Stimulated activated naive B cell treated with anti-CD40 and anti-IgM and Interleukin-4, amounts not matched to agents 10 μg/mL and 1 μg/mL and 100 μg/mL, for 72 hours (primary cell): ENCODE measurements around the gene COL1A1.

Experiments used
- ATAC-seq, 2 donors: fragments of 150-1000 bp; cut with Tn5 transposase; replicated peaks; 2 replicates each; pipeline ENCODE4 v1.10.0; 2021; ENCODE audit warnings: moderate library complexity in 1 of 2
- DNase-seq: peaks from one replicate; pipeline ENCODE4 v3.0.0; 2021
- H3K27ac Mint-ChIP-seq: one replicate; pipeline ENCODE4 v1.8.0; 2022; ENCODE audit warnings: mild to moderate bottlenecking, mixed read lengths
- H3K27me3 Mint-ChIP-seq, 2 donors: one replicate each; pipeline ENCODE4 v1.8.0; 2022; ENCODE audit warnings: mixed read lengths in 2 of 2
- H3K36me3 Mint-ChIP-seq, 2 donors: one replicate each; pipeline ENCODE4 v1.8.0; 2022; ENCODE audit warnings: mixed read lengths in 2 of 2, mild to moderate bottlenecking in 1 of 2
- H3K4me1 Mint-ChIP-seq, 2 donors: one replicate each; pipeline ENCODE4 v1.8.0; 2022; ENCODE audit warnings: mixed read lengths in 2 of 2, mild to moderate bottlenecking in 1 of 2
- H3K4me3 Mint-ChIP-seq, 2 donors: one replicate each; pipeline ENCODE4 v1.8.0; 2022; ENCODE audit warnings: mild to moderate bottlenecking in 2 of 2, mixed read lengths in 2 of 2, moderate library complexity in 1 of 2
- H3K9me3 Mint-ChIP-seq, 2 donors: one replicate each; pipeline ENCODE4 v1.8.0; 2022; ENCODE audit warnings: mixed read lengths in 2 of 2, mild to moderate bottlenecking in 1 of 2

Gene COL1A1

DNA sequence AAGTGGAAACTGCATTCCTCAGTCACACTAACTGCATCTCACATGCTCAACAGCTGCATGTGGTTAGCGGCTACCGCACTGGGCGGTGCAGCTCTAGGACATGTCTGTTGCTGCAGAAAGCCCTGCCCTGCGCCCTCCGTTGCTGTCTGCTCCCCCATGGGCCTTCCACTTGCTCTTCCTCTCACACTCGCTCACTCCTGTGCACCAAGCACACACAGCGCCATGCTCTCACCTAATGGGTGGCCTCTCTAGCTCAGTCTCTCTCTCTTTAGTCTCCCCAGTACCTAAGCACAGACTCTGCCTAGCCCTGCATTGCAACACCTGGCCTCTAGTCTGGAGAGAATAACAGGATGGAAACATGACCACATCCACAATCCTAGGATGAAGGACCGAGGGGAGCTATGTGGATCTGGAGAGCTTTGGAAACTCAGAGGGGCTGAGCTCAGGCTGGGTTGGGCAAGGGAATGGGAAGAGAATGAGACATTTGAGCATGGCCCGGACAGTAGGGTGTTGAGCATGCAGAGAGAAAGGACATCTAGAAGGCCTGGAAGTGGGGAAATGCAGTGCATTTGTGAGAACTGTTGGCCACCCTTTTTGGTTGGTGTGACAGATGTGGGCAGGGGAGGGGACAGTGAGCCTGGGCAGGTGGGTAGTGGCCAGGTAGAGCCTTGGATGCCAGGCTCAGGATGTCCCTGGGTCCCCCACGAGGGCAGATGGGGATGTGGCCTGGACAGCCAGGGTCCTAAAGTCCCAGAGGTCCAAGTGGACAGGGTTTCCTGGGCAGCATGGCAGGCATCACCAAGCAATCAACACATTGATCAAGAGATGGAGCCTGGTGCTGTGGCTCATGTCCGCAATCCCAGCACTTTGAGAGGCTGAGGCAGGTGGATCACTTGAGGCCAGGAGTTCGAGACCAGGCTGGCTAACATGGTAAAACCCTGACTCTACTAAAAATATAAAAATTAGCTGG lies 19.6 kb downstream of the COL1A1 start:
- DNase-seq (no peak), ATAC-seq (no peak)
- Mint-ChIP-seq H3K36me3 (no peaks in the 10 kb centered on the region), H3K9me3 (no peaks in the 10 kb centered on the region), H3K4me3 (no peak overlapping the region), H3K4me1 (peaks cover 42 to 52% of the 10 kb centered on the region in 2 donors), H3K27ac (peak overlapping the region; percentile 60), H3K27me3 (no peaks in the 10 kb centered on the region)

DNA sequence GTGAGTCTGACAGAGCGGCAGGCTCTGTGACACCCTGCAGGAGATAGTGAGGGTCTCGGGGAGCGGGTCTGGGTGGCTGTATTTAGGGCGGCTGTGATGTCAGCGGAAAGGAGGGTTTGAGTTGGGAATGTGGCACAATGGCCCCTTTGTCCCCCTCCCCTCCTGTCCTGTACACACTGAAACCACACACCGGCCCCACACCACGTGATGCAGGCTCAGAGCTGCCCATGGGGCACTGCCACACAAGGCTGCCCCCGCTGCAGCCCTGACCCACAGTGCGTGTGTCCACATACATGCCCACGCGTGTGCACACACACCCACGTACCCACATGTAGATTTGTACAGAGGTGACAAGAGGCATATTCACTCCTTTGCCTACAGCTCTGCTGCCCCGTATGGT lies 20.3 kb downstream of the COL1A1 start:
- ATAC-seq = no peak
- Mint-ChIP-seq H3K27me3 (no peaks in the 10 kb centered on the region), H3K4me1 (peaks cover 41 to 52% of the 10 kb centered on the region in 2 donors), H3K36me3 (no peaks in the 10 kb centered on the region), H3K9me3 (no peaks in the 10 kb centered on the region), H3K4me3 (no peak overlapping the region), H3K27ac (no peak overlapping the region)
- DNase-seq = no peak

DNA sequence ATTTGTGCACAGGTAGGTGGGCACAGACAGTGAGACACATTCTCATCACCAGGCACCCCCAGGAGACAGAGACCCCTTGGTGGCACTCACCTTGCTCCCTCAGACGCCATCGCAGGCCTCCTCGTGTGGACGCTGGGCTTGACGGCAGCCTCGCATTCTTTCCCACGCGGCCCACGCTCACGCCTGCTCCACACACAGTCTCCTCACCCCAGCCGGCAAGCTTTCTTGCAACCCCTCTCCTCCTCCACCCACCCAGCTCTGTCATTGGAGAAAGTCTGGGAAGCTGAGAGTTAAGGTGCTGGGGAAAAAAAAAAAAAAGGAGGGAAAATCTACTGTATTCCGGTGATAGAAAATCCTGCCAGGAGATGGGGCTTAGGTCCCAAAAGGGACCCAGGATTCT lies 20.8 kb downstream of the COL1A1 start:
- Mint-ChIP-seq H3K4me1 (peaks cover 38 to 48% of the 10 kb centered on the region in 2 donors), H3K27ac (no peak overlapping the region), H3K27me3 (no peaks in the 10 kb centered on the region), H3K4me3 (no peak overlapping the region), H3K9me3 (no peaks in the 10 kb centered on the region), H3K36me3 (no peaks in the 10 kb centered on the region)
- no peak for DNase-seq
- no peak for ATAC-seq

DNA sequence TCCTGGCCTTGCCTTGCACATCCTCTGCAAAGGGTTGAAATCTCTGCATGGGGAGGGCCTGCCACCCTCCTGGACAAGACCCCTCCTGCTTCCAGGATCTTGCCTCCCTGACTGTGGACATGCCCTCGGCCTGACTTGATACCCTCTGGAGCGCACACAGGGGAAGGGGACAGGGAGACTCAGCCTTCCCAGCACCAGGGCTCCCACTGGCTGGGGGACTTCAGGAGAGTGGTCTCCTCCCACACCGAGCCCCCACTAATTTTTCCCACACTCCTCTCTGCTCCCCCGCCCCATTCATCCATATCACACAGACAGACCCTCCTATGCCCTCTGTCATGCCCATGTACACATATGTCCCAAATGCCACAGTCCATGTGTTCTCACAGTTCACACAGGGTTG lies 21.3 kb downstream of the COL1A1 start:
- DNase-seq (no peak), ATAC-seq (no peak)
- H3K4me1 Mint-ChIP-seq = peaks cover 33 to 43% of the 10 kb centered on the region in 2 donors
- H3K9me3 Mint-ChIP-seq = no peaks in the 10 kb centered on the region
- no peaks in the 10 kb centered on the region for H3K36me3 Mint-ChIP-seq
- no peak overlapping the region for H3K4me3 Mint-ChIP-seq
- H3K27ac Mint-ChIP-seq = no peak overlapping the region
- no peaks in the 10 kb centered on the region for H3K27me3 Mint-ChIP-seq

DNA sequence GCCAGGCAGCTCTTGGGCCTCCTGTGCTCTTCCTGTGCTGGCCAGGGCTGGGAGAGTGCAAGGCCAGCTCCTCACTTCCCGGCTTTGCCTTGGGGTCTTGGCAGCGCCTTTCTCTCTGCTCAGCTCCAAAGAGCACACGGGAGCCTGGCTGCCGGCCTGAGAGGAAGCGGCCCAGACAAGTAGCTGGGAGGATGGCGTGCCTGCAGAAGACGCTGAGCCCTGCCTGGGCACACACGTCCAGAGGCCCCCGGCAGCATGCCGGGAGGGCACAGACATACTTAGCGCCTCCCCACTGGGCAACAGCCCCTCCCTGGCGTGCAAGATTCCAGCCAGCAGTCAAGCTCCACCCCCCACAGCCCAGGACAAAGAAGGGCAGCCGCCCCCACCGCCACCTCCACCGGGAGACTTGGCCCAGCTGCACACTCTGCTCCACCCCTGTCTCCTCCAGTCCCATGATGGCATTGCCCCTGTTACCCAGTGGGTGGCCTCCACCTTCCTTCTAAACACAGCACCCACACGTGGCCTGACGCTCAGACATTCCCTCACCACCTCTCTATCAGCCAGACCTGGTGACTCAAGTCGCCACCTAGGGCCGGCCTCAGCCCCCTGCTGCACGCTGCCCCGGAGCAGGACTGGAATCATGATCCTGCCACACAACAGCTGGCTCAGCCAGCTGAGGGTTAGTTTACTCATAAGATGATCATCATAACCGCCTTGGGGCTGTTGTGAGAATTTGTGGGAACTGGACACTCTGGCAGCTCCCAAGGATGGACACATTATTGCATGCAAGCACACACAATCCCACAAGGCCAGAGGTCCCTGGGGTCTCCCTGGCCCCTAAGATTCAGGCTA lies 23.2 kb downstream of the COL1A1 start:
- DNase-seq (peak; percentile 51), ATAC-seq (peak; percentile 95 to 97)
- H3K36me3 Mint-ChIP-seq = no peaks in the 10 kb centered on the region
- no peaks in the 10 kb centered on the region for H3K27me3 Mint-ChIP-seq
- no peak overlapping the region for H3K27ac Mint-ChIP-seq
- H3K4me3 Mint-ChIP-seq = peak overlapping the region; percentile 29 to 74
- peaks cover 18 to 24% of the 10 kb centered on the region in 2 donors for H3K4me1 Mint-ChIP-seq
- H3K9me3 Mint-ChIP-seq = no peaks in the 10 kb centered on the region

DNA sequence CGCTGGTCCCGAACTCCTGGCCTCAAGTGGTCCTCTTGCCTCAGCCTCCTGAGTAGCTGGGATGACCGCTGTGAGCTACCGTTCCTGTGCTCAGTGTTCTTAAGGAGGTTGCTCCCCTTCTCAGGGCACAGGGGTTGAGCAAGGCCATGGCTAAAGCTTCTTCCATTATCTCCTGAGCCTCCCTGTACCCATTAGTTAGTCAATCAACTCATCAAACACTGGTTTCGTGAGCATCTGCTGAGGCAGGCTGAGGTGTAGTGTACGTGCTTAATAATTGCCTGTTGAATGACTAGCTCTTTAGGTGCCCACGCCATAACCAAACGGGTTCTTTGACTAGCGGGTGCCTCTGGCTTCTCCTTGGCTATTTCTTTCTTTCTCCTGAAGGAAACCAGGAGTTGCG lies 24.0 kb downstream of the COL1A1 start:
- no peak for ATAC-seq
- Mint-ChIP-seq H3K36me3 (no peaks in the 10 kb centered on the region), H3K4me1 (peaks cover 14 to 19% of the 10 kb centered on the region in 2 donors), H3K9me3 (no peaks in the 10 kb centered on the region), H3K4me3 (no peak overlapping the region), H3K27me3 (no peaks in the 10 kb centered on the region), H3K27ac (no peak overlapping the region)
- no peak for DNase-seq

DNA sequence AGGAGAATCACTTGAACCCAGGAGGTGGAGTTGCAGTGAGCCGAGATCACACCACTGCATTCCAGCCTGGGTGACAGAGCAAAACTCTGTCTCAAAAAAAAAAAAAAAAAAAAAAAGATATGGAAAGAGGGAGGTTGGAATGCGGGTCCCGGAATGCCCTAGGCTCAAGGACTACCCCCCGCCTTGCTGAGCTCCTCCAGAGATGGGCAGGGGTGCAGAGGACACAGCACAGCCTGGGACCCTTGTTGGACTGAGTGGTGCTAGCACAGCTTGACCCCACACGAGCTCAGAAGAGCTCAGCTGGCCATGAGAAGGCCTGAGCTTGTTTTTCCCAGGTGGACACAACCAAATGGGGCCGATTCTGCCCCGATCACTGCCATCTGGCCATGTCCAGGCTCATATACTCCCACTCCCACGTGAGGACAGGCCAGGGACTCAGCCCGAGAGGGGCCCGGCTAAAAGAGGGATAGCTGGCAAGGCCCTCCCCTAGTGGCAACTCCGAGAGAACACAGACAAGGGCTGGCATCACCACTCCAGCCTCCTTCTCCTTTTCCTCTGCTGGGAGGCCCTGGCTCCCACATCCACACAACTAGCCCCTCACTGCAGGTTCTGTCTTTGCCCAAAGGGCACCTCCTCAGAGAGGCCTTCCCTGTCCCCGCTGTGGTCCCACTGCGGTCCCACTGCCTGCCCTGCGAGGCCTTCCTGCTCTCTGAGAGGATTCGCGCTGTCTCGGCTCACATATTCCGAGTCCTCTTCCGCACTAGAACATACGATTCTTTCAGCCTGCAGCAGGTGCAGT lies 24.7 kb downstream of the COL1A1 start:
- H3K36me3 Mint-ChIP-seq = no peaks in the 10 kb centered on the region
- no peak overlapping the region for H3K4me3 Mint-ChIP-seq
- H3K27ac Mint-ChIP-seq = no peak overlapping the region
- ATAC-seq (no peak), DNase-seq (no peak)
- peaks cover 11 to 15% of the 10 kb centered on the region in 2 donors for H3K4me1 Mint-ChIP-seq
- H3K27me3 Mint-ChIP-seq = no peaks in the 10 kb centered on the region
- no peaks in the 10 kb centered on the region for H3K9me3 Mint-ChIP-seq

DNA sequence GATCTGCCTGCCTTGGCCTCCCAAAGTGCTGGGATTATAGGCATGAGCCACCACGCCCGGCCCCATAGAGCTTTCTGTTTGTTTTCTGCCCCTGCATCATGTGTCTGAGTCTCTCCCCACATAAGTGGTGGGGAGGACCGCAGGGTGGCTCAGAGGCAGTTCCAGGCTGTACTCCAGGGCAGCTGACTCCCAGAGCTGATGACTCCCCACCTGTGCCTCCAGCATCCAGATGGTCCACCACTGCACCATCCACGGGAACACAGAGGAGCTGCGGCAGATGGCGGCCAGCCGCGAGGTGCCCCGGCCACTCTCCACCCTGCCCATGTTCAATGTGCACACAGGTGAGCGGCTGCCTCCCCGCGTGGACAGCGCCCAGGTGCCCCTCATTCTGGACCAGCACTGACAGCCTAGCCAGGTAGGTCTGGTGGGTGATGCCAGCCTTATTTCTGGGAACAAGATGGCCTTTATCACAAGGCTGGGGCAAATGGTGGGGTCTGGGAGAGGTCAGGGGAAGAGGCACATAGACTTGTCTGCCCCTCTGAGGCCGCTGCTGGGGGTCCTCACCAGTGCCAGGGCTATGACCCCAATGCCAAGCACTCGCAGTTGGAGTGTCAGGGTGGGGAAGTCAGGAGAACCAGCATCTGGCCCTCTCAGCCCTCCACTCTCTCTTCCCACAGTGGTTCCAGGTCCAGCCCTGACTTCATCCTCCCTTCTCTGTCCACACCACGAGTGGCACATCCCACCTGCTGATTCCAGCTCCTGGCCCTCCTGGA lies 26.2 kb downstream of the COL1A1 start:
- H3K36me3 Mint-ChIP-seq = no peaks in the 10 kb centered on the region
- ATAC-seq (no peak), DNase-seq (no peak)
- H3K9me3 Mint-ChIP-seq = no peaks in the 10 kb centered on the region
- no peak overlapping the region for H3K4me3 Mint-ChIP-seq
- no peaks in the 10 kb centered on the region for H3K27me3 Mint-ChIP-seq
- peaks cover 13 to 21% of the 10 kb centered on the region in 2 donors for H3K4me1 Mint-ChIP-seq
- no peak overlapping the region for H3K27ac Mint-ChIP-seq

DNA sequence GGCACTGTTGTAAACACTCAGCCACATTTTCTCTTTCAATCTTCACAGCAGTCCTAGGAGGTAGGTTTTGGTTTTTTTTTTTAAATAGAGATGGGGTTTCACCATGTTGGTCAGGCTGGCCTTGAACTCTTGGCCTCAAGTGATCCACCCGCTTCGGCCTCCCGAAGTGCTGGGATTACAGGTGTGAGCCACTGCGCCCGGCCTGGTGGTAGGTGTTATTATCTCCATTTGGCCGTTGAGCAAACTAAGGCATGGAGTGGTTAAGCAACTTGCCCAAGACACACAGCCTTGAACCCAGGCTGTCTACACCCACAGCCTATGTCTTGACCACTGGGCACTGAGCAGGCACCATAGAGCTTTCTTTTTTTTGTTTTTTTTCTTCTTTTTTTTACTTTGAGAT lies 27.0 kb downstream of the COL1A1 start:
- Mint-ChIP-seq H3K9me3 (no peaks in the 10 kb centered on the region), H3K4me1 (peaks cover 13 to 23% of the 10 kb centered on the region in 2 donors), H3K36me3 (no peaks in the 10 kb centered on the region), H3K27ac (no peak overlapping the region), H3K4me3 (no peak overlapping the region), H3K27me3 (no peaks in the 10 kb centered on the region)
- DNase-seq (no peak), ATAC-seq (no peak)

DNA sequence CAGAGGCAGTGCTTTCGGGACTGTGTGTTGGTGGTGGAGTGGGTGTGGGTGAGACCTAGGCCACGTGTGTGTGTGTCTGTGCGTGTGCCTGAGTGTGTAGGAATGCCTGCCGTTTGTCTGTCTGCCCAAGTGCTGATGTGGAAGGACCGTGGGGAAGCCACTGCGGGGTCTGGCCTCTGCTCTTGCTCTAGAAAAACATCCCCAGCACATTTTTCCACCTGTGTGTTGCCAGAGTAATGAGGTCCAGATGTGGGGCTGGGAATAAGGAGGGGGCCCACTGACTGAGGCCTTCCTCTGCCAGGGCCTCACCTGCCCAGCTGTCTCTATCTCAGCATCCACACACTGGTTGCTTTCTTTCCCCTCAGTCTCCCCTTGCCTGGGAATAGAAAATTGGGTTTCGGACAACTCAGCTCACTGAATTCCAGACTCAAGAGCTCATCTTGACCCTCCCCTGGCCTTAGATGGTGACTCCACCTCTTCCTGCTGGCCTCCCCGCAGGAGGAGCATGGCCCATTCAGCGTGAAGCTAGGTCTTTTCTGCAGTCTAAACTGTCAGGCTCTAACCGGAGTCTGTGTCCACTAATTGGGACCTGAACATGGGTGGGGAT lies 28.0 kb downstream of the COL1A1 start:
- ATAC-seq = no peak
- Mint-ChIP-seq H3K4me3 (no peak overlapping the region), H3K4me1 (peaks cover 19 to 29% of the 10 kb centered on the region in 2 donors), H3K27me3 (no peaks in the 10 kb centered on the region), H3K27ac (no peak overlapping the region), H3K9me3 (no peaks in the 10 kb centered on the region), H3K36me3 (no peaks in the 10 kb centered on the region)
- DNase-seq = no peak

DNA sequence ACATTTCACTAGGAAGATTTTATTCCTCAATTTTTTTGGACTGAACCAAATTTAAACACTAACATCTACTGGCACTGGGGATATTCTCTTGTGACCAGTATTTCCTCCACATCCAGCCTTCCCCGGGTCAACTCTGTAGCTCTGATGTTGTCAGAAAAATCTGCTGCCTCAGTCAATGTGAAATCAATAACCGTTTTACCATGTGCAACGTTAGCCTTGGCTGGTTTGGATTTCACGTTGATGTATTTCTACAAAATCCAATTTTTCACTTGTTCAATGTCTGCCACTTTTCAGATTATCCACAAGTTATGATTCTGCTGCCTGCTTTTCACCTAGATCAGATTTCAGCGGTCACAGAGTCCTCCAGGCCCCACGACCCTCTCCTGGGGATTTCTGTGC lies 28.5 kb downstream of the COL1A1 start:
- ATAC-seq = no peak
- no peak for DNase-seq
- H3K27ac Mint-ChIP-seq = no peak overlapping the region
- peaks cover 14 to 25% of the 10 kb centered on the region in 2 donors for H3K4me1 Mint-ChIP-seq
- H3K36me3 Mint-ChIP-seq = no peaks in the 10 kb centered on the region
- no peaks in the 10 kb centered on the region for H3K27me3 Mint-ChIP-seq
- no peak overlapping the region for H3K4me3 Mint-ChIP-seq
- no peaks in the 10 kb centered on the region for H3K9me3 Mint-ChIP-seq

DNA sequence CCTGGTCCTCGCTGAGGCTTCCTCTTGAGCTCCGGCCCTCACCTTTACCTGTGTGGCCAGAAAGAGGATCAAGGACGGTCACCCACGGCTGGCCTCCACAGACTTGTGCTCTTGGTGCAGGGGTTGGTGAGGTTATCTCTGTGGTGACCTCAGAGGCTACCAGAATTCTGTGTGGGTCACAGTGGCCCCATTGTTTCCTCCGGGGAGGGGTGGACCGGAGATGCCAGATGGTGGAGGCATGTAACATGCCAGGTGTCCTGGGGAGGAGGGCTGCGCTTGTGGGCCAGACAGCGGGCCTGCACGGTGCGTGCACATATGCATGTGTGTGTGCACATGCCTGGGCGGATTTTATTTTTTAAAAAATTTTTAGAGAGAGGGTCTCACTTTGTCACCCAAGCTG lies 29.3 kb downstream of the COL1A1 start:
- Mint-ChIP-seq H3K36me3 (peaks cover 0 to 1% of the 10 kb centered on the region in 2 donors), H3K27me3 (no peaks in the 10 kb centered on the region), H3K4me3 (no peak overlapping the region), H3K9me3 (no peaks in the 10 kb centered on the region), H3K27ac (no peak overlapping the region), H3K4me1 (peaks cover 14 to 21% of the 10 kb centered on the region in 2 donors)
- no peak for DNase-seq
- no peak for ATAC-seq

DNA sequence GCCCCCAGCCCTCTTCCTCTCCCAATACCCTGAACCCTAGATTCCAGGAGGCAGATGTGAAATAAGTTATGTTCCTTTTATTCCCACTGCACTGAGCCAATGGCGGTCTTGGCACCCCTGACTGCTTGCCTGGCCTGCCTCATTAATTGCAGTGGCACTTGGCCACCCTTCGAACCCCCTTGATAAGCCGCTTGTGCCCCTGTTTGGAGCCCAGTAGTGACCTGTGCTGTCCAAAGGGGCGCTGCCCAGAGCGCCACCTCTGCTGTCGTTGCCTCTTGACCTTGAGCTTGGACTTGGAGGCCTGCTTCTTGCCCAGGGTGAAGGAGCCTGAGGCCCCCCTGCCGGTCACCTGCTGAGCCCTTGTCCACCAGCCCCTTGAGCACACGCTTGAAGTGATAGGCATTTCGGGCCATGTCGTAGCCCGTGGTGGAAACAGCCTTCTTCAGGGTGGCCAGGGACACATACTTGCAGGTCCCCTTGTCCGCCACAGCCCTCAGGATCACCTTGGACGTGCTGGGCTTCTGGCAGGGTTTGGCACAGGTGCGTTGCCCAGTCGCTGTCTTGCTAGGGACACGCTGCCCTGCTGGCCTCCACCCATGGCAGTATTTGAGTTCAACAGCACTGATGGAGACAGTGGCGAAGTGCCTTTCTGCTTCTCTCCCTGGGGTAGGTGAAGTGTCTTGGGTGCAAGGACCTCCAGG lies 29.9 kb downstream of the COL1A1 start:
- ATAC-seq = no peak
- no peak for DNase-seq
- Mint-ChIP-seq H3K9me3 (no peaks in the 10 kb centered on the region), H3K36me3 (peaks cover 0 to 1% of the 10 kb centered on the region in 2 donors), H3K4me3 (no peak overlapping the region), H3K27ac (peak overlapping the region; percentile 49), H3K27me3 (no peaks in the 10 kb centered on the region), H3K4me1 (peaks cover 18 to 21% of the 10 kb centered on the region in 2 donors)
